Endothelial cell of umbilical vein (primary cell): ENCODE data around the gene TEDC2. TPM values are rescaled to one million over a fixed set of nuclear protein-coding genes. Genes with fewer than 3 reads are reported as not detected.

Experiments used
- BruUV-seq: library from RNA; stranded (reverse); fragments of 400-500 nt; replicated peaks from 2 replicates; lab custom pipeline; 2021; lab: Mats Ljungman, UMichigan
- CTCF ChIA-PET: fragments of 300-600, 350-600 bp; sonication (Branson Sonifier 250); formaldehyde crosslinking; loops from one replicate; lab custom pipeline; 2021; ENCODE audit warnings: antibody characterized with exemption, inconsistent platforms; lab: Charles Lee
- POLR2A ChIA-PET: fragments of 300-600, 350-600 bp; sonication (Branson Sonifier 250); formaldehyde crosslinking; loops from one replicate; lab custom pipeline; 2021; ENCODE audit warnings: antibody characterized with exemption, inconsistent platforms; lab: Charles Lee
- DNase-seq: peaks from one replicate; pipeline ENCODE4 v3.0.0-alpha.2; 2011; ENCODE audit warnings: low read depth, low spot score
- FAIRE-seq: peaks from 2 replicates; lab custom pipeline; 2011; peaks lifted over from hg19 to GRCh38; lab: Jason Lieb, UNC
- H2AFZ ChIP-seq: 2 replicates; pipeline ENCODE4 v1.6.0; 2012; ENCODE audit warnings: low read depth, low read length, control low read depth, inconsistent platforms
- H3K27ac ChIP-seq: 2 replicates; pipeline ENCODE4 v1.5.1; 2011; ENCODE audit warnings: low read depth, mild to moderate bottlenecking, control low read depth, low read length, moderate library complexity; ENCODE audit not compliant: insufficient read depth
- H3K27me3 ChIP-seq, 2 experiments: 2 replicates each; pipeline versions ENCODE4 v1.6.0 to v1.6.1; 2011; ENCODE audit warnings: low read length in 2 of 2, mixed read lengths in 1 of 2; ENCODE audit not compliant: control insufficient read depth in 2 of 2, insufficient read depth in 2 of 2
- H3K36me3 ChIP-seq, 2 experiments: 2 replicates in 1 of 2; 3 replicates in 1 of 2; pipeline ENCODE4 v1.5.1; 2011; ENCODE audit warnings: low read length in 2 of 2, mild to moderate bottlenecking in 1 of 2, moderate library complexity in 1 of 2; ENCODE audit not compliant: control insufficient read depth in 2 of 2, insufficient read depth in 2 of 2; ENCODE audit errors: extremely low read depth in 1 of 2
- H3K4me1 ChIP-seq: 3 replicates; pipeline ENCODE4 v1.5.1; 2011; ENCODE audit warnings: mild to moderate bottlenecking, low read length; ENCODE audit not compliant: control insufficient read depth, insufficient read depth; ENCODE audit errors: extremely low read depth
- H3K4me2 ChIP-seq: 2 replicates; pipeline ENCODE4 v1.6.1; 2011; ENCODE audit warnings: low read length, control low read depth, mixed read lengths; ENCODE audit not compliant: insufficient read depth
- H3K4me3 ChIP-seq, 3 experiments: fragments of 200-600 bp in 1 of 3; sonication (generic), shearing (Covaris generic) in 1 of 3; replicated peaks in 1 of 3; 2 replicates each; pipeline ENCODE4 v1.5.1; 2011 to 2016; ENCODE audit warnings: control low read depth in 3 of 3, low read length in 3 of 3, mild to moderate bottlenecking in 2 of 3, inconsistent platforms in 1 of 3, low read depth in 1 of 3, moderate library complexity in 1 of 3; ENCODE audit not compliant: insufficient read depth in 1 of 3
- H3K79me2 ChIP-seq: 2 replicates; pipeline ENCODE4 v1.6.0; 2012; ENCODE audit warnings: low read length, inconsistent platforms; ENCODE audit not compliant: control insufficient read depth, insufficient read depth
- H3K9ac ChIP-seq: replicated peaks from 2 replicates; pipeline ENCODE3; 2011; ENCODE audit warnings: low read length, control low read depth; ENCODE audit not compliant: insufficient read depth; ENCODE audit errors: extremely low read depth
- H3K9me1 ChIP-seq: replicated peaks from 3 replicates; pipeline ENCODE4 v1.6.0; 2011; ENCODE audit warnings: mild to moderate bottlenecking, low read length; ENCODE audit not compliant: control insufficient read depth, insufficient read depth; ENCODE audit errors: extremely low read depth
- H3K9me3 ChIP-seq: replicated peaks from 2 replicates; pipeline ENCODE4 v1.5.1; 2012; ENCODE audit warnings: low read length, inconsistent platforms; ENCODE audit not compliant: control insufficient read depth, insufficient read depth
- H4K20me1 ChIP-seq: replicated peaks from 2 replicates; pipeline ENCODE3; 2011; ENCODE audit warnings: mild to moderate bottlenecking, low read length; ENCODE audit not compliant: control insufficient read depth, insufficient read depth; ENCODE audit errors: extremely low read depth
- EZH2 ChIP-seq: IDR thresholded peaks from 2 replicates; pipeline ENCODE4 v1.6.1; 2012; ENCODE audit warnings: borderline replicate concordance, low read depth, mild to moderate bottlenecking, moderate library complexity, low read length, inconsistent platforms; ENCODE audit not compliant: severe bottlenecking
- FOS ChIP-seq: IDR thresholded peaks from 2 replicates; pipeline ENCODE4 v1.6.1; 2011; ENCODE audit warnings: mild to moderate bottlenecking, low read length, moderate library complexity, borderline replicate concordance; ENCODE audit not compliant: insufficient read depth
- GATA2 ChIP-seq: IDR thresholded peaks from 2 replicates; pipeline ENCODE4 v1.7.0; 2011; ENCODE audit warnings: low read depth, mild to moderate bottlenecking, moderate library complexity, mixed read lengths, low read length; ENCODE audit not compliant: insufficient read length, insufficient read depth
- MYC ChIP-seq: IDR thresholded peaks from one replicate; pipeline ENCODE4 v1.6.1; 2011; ENCODE audit warnings: mild to moderate bottlenecking, low read depth, low read length
- POLR2A ChIP-seq: IDR thresholded peaks from 2 replicates; pipeline ENCODE4 v1.6.1; 2012; ENCODE audit warnings: low read depth, mild to moderate bottlenecking, control low read depth, low read length
- dilution Hi-C: fragments of 300-500 bp; cut with MboI; formaldehyde crosslinking; loops from one replicate; pipeline ENCODE4 v1.15.0; 2019; ENCODE audit warnings: low sequenced_read_pairs; ENCODE audit not compliant: extremely low pct_ligation_motif_present
- intact Hi-C: fragments of 100-400 bp; cut with micrococcal nuclease; formaldehyde crosslinking; loops from one replicate; pipeline ENCODE4 v1.10.0; 2022
- polyA plus RNA-seq, 4 experiments: library from polyadenylated mRNA; depleted of rRNA in 3 of 4; stranded (reverse) in 3 of 4; unstranded in 1 of 4; fragments of >200 nt; gene quantifications; 2 replicates each; pipeline versions ENCODE4 v1.2.1 to v1.2.3, GENCODE V29; 2011 to 2012; ENCODE audit warnings: missing spikeins in 1 of 4
- total RNA-seq: library from RNA; stranded (reverse); gene quantifications from 2 replicates; pipeline ENCODE4 v1.2.3, GENCODE V29; 2021
- TF ChIP-seq, protein P1 (sequence below), 2 donors: IDR thresholded peaks; 1 replicate in 1 of 2; 2 replicates in 1 of 2; pipeline ENCODE4 v1.5.1; 2011; ENCODE audit warnings: low read length in 2 of 2, mild to moderate bottlenecking in 2 of 2, moderate library complexity in 2 of 2, control low read depth in 1 of 2, inconsistent platforms in 1 of 2, low read depth in 1 of 2; ENCODE audit not compliant: insufficient read depth in 1 of 2; ENCODE audit errors: extremely low read depth in 1 of 2

Gene TEDC2
- total and polyA plus RNA-seq, 2 donors (not counting 3 experiments of a cell fraction or from before 2014, with no cell fraction given), result 7.6 to 12.7 TPM

GRCh38 chr16:2500430-2500917 is 40.6 kb downstream of the TEDC2 start:
- intact Hi-C loops (loop anchor here (2.0 kb wide), 2 partner anchors 26 to 232 kb away; partner anchors contain the start of genes RNPS1 and TBC1D24), dilution Hi-C loops (no loop called here)
- H3K4me2 ChIP-seq, result no peak overlapping the region
- H3K27me3 ChIP-seq, result no peaks in the 10 kb centered on the region
- H3K36me3 ChIP-seq, result peaks cover 0 to 16% of the 10 kb centered on the region in 2 experiments
- ChIA-PET CTCF (interaction anchor here (0.5 to 2.7 kb wide), 20 partner anchors 9 to 306 kb away, joined by 3 to 25 read pairs (median 8); partner anchors contain the start of genes ABCA3, CCNF, ECI1 and NTN3), POLR2A (no interaction called here)
- no peak for DNase-seq
- no peak overlapping the region for H3K9ac ChIP-seq
- FAIRE-seq, result no peak
- no peak overlapping the region for H2AFZ ChIP-seq
- no peak overlapping the region for H3K27ac ChIP-seq
- no peaks in the 10 kb centered on the region for H3K79me2 ChIP-seq
- H3K9me3 ChIP-seq, result no peaks in the 10 kb centered on the region
- no TSS peak for BruUV-seq
- H4K20me1 ChIP-seq, result no peaks in the 10 kb centered on the region
- H3K9me1 ChIP-seq, result no peaks in the 10 kb centered on the region
- H3K4me3 ChIP-seq, result no peak overlapping the region
- TF ChIP-seq MYC (no peak), FOS (no peak), EZH2 (no peak), POLR2A (no peak), GATA2 (no peak)
- TF ChIP-seq, protein P1, sequence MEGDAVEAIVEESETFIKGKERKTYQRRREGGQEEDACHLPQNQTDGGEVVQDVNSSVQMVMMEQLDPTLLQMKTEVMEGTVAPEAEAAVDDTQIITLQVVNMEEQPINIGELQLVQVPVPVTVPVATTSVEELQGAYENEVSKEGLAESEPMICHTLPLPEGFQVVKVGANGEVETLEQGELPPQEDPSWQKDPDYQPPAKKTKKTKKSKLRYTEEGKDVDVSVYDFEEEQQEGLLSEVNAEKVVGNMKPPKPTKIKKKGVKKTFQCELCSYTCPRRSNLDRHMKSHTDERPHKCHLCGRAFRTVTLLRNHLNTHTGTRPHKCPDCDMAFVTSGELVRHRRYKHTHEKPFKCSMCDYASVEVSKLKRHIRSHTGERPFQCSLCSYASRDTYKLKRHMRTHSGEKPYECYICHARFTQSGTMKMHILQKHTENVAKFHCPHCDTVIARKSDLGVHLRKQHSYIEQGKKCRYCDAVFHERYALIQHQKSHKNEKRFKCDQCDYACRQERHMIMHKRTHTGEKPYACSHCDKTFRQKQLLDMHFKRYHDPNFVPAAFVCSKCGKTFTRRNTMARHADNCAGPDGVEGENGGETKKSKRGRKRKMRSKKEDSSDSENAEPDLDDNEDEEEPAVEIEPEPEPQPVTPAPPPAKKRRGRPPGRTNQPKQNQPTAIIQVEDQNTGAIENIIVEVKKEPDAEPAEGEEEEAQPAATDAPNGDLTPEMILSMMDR (IDR thresholded peaks at IDR 0.05; ENCODE audit: extremely low read depth in 1 of 2, insufficient read depth in 1 of 2, low read depth in 1 of 2, low read length in 2 of 2), result no peak
- H3K4me1 ChIP-seq, result no peaks in the 10 kb centered on the region
